T-helper 9 cell (primary cell): ENCODE measurements around the gene TAF6L.
"Not testable (repeated sequence)": the region's sequence is repeated elsewhere in the genome, so short reads cannot be mapped to it uniquely, and the experiment has no call there.

Experiments
- DNase-seq: peaks from one replicate; pipeline ENCODE4 v3.0.0-alpha.2; 2020

The TAF6L gene

GRCh38 chr11:62757846-62758788, 13.1 kb upstream of the TAF6L start:
- DNase-seq = no peak

- not testable (repeated sequence) for DNase-seq
These were observed 10.3 kb upstream of the TAF6L start for GRCh38 chr11:62760867-62761227.

DNA sequence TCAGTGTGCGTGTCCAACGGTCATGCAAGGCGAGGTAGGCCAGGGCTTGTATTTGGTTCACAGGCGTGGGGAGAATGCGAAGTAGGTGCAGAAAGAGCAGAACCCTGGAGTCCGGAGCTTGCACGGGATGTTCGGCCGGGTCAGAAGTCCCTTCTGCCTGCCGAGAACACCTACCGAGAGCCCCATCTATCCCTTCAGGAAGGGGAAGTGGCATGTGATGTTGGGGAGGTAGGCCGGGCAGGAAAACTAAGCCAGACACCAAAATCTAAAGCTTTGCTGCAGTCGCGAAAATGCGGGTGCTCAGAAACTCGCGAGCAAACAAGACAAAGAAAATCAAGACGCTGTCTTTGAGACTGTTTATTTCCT, 435 bp upstream of the TAF6L start:
- DNase-seq = no peak

DNA sequence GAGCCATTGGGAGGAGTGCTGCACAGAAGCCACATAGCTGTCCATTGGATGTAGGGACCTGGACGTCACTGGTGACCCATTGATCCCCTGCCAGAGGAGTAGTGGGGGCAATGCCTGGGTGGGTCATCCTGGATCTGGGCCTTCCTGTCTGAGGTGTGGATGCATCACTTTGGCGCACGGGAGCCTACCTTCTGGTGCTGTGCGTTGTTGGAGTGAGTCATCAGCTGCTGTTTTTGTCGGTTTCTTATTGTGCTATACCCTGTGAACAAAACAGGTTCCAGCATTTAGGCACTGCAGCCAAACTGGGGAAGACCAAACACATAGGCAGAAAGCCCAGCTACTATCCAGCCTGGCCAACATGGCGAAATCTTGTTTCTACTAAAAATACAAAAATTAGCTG, 3.2 kb downstream of the TAF6L start:
- DNase-seq = no peak

DNA sequence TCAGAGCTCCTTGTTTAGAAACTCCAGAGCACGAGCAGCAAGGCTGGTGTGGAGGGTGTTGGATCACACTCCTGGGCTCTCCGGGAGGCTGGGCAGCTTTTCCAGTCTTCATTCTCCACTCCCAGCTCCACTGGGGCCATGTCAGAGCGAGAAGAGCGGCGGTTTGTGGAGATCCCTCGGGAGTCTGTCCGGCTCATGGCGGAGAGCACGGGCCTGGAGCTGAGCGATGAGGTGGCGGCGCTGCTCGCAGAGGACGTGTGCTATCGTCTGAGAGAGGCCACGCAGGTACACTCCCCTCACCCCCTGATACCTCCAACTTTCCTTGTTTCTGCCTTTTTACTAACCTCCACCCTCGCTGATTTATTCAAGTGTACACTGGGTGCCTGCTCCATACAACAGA, 4.5 kb downstream of the TAF6L start:
- no peak for DNase-seq

DNA sequence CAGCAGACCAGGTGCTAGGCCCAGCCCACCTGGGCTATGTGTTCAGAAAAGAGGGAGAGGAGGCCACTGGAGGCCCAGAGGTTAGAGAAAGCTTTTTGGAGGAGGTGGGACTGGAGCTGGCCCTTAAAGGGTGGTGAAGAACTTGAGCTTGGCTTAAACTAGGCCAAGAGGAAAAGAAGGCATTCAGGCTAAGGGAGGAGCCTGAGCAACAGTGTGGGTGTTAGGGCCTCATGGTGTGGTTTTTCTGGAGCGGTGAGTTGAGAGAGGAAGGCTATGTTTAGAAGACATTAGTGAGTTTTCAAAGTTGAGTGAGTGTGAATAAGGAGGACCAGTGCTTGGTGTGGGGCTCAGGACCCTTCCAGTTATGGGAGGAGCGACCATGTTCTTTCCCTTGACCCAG, 6.2 kb downstream of the TAF6L start:
- no peak for DNase-seq

- no peak for DNase-seq
These were observed 7.2 kb downstream of the TAF6L start for GRCh38 chr11:62778441-62778840.

DNA sequence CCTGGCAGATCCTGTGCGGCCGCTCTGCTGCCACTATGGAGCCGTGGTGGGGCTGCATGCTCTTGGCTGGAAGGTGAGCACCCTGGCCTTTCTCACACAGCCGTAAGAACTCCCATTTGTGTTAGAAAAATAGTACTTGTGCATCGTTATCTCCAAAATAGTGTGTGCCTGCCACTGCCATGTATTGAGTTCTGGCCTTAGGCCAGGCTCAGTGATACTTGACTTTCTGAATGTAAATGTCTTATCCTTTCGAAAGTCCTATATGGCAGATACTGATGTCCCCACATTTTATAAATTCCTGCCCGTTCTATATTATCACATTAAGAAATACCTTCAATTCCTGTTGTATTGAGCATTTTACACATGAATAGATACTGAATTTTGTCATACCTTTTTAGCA, 11.6 kb downstream of the TAF6L start:
- DNase-seq = no peak

DNA sequence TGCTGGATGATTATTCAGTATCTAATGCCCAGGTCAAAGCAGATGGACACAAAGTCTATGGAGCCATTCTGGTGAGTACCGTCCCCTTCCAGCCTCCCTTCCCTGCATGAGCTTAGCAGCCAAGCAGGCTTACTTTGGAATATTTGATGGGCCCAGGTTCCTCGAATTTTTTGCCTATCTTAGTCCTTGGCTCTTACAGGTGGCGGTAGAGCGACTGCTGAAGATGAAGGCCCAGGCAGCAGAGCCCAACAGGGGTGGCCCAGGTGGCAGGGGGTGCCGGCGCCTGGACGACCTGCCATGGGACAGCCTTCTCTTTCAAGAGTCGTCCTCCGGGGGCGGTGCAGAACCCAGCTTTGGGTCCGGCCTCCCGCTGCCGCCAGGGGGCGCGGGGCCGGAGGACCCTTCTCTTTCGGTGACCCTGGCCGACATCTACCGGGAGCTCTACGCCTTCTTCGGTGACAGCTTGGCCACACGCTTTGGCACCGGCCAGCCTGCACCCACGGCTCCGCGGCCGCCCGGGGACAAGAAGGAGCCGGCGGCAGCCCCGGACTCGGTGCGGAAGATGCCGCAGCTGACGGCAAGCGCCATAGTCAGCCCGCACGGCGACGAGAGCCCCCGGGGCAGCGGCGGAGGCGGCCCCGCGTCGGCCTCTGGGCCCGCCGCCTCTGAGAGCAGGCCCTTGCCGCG, 15.3 kb downstream of the TAF6L start:
- DNase-seq = peak; percentile 79

GRCh38 chr11:62787005-62787759, 16.0 kb downstream of the TAF6L start, which contains the start of gene TMEM179B:
Gene TMEM179B, plus strand, starts transcription at chr11:62787402. Its CDS starts 30 bp downstream, at chr11:62787432.
- peak; percentile 97 for DNase-seq

- DNase-seq = no peak
These were observed 17.8 kb downstream of the TAF6L start for GRCh38 chr11:62788991-62789390.

DNA sequence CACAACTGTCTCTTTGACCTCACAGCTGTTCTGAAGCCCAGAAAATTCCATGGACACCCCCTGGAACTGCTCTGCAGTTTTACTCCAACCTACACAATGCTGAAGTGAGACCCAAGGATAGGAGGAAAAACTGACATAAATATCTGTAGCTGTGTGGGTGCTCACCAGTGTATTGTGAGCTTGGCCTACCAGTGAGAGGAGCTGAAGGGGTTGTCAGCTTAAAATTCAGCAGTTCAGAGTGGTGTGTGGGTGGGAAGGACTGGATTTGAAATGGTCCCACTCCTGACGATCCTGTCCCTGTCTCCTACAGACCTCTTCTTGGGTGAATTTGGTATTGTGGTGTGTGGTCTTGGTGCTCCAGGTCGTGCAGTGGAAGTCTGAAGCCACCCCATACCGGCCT, 18.4 kb downstream of the TAF6L start:
- DNase-seq = no peak

- DNase-seq = peak; percentile 87
These were observed 20.5 kb downstream of the TAF6L start, which contains the start of gene TMEM223 for GRCh38 chr11:62791501-62792201. Gene TMEM223, minus strand, starts transcription at chr11:62792006. Its CDS starts 12 bp downstream, at chr11:62791994.

DNA sequence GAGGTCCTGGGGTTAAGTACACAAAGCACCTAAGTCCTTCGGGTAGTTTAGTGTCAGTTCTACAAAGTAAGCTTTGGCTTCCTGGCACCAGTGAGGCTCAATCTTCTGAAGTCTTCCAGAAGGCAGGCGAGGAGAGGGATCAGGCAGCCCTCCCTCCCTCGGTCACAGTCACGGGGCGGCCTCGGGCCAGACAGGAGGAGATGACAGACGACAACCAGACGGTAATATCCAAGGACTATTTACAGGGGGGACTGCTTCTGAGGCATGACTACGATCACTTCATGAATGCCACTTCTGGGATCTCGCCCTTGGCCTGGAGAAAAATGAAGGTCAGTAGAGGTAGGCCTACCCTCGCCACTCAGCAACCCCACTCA, 21.0 kb downstream of the TAF6L start:
- no peak for DNase-seq

DNA sequence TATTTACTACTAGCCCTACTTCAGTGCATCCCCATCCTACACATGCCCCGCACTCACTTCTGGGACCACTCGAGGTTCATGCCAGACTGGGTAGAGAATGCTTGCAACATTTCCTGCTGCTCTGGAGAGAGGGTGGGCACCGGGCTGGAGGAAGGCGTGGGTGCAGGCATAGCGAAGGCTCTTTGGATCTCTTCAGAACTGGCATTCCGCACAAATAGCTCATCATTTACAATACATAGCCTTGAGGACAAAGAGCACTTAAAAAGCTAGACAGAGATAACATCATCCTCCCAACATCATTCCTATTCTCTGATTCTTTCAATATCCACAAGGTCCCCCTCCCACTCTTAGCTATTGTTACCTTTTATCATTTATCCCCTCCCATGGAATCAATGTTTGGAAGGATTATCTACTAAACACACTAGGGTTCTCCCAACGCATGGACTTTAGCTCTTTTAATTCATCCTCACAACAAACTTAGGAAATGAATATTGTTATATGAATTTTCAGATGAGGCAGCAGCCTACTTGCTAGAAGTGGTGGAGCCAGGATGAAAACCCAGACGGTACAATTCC, 23.1 kb downstream of the TAF6L start:
- no peak for DNase-seq

- no peak for DNase-seq
These were observed 25.1 kb downstream of the TAF6L start for GRCh38 chr11:62796281-62796680.

DNA sequence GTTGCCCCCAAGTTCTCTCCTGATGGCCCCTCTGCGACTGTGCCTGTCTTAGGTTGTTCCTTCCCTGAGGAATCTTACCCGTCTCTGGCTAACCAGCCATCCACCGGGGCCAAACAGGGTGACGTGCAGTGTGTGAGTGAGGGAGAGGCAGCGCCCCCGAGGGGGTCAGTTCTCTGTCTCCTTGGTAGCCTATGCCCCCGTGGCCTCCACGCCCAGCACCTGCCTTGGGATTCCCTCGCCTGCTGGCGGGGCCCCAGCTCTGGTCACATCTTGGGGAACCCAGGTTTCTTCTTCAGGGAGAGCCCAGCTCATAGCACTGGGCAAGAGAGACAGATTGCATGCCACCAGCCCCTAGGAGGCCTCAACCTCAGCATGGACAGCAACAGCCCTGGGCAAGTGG, 28.3 kb downstream of the TAF6L start:
- no peak for DNase-seq

- DNase-seq = no peak
These were observed 29.9 kb downstream of the TAF6L start for GRCh38 chr11:62801071-62801470.

DNA sequence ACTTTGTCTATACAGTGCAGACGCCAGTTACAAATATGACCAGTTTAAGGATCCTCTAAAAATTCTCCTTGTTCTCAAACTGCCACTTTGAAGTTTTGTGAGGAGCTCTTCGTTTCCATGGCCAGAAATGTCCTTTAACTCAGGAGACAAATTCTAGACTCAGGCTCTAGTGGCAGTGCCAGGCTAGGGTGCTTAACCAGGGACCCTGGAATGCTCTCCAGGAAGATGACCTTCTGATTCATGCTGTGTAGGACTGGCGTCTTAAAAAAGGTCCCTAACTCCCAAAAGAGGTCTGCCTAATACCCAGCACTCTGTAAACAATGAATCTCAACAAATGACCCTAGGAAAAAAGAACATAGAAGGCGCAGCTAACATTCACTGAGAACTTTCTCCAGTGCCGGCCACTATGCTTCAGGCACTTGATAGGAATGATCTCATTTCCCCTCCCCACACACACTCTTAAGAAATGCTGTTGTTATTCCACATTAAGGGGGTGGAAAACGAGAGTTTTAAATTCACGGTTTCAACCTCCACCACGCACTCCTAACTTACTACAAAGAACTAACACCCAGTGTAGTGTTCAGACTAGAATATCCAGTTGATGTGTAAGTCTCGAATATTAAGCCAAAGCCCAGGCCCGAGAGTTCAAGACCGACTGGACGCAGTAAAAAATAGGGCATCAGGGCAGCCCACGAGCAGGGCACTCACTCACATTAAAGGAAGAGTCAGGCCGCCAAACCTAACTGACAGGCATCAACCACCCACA, 33.3 kb downstream of the TAF6L start:
- DNase-seq = no peak

DNA sequence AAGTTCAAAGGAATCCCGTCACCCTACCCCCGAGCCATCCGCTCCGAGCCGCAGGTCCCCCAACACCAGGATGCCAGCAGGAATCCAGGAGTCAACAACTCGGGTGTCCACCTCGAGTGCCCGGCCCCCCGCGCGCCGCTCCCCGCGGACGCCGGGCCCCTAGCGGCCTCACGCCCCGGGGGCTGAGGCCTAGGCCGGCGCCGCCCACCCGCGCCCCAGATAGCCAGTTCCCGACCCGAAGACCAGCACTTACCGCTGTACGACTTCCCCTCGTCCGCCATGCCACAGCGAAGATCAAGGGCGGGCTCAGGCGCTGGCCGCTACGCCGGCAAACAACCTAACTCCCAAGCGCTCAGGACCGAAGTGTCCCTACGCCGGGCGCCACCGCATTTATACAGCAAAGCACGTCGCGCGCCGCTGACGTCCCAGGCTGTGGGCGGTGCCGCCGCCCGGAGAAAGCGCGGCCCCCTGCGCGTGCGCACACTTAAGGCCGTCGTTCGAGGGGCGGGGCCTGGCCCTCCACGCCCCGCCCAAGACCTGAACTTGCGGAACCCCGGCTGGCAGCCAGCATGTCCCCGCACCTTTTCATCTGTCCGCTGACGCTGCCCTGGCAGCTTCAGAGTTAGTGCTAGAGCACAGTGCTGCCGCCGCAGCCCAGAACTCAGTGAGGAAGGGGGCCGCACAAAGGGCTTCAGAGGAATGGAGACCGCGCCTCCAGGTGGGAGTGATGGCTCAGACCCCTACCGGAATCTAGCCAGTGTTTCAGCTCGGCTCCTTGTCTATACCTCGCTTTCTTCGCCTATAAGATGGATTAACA, 34.1 kb downstream of the TAF6L start, which contains the start of gene NXF1:
Gene NXF1, minus strand, starts transcription at position 365 of the 817 bp plus-strand sequence. Its CDS starts 84 bp downstream, at position 281.
- peak; percentile 96 for DNase-seq
